Fibroblast of villous mesenchyme (primary cell): ENCODE results near the gene NT5M. TPM values are rescaled to one million over a fixed set of nuclear protein-coding genes. Genes with fewer than 3 reads are reported as not detected.

Experiments
- DNase-seq: peaks from one replicate; pipeline ENCODE4 v3.0.0-alpha.2; 2010; ENCODE audit warnings: low read depth
- H3K4me3 ChIP-seq: 2 replicates; pipeline ENCODE4 v1.5.1; 2011; ENCODE audit warnings: low read depth, mild to moderate bottlenecking, low read length
- CTCF ChIP-seq: IDR thresholded peaks from 2 replicates; pipeline ENCODE4 v1.5.1; 2012; ENCODE audit warnings: low read depth, mild to moderate bottlenecking, low read length; ENCODE audit not compliant: insufficient read depth
- total RNA-seq: library from RNA; depleted of rRNA; stranded (reverse); fragments of >200 nt; gene quantifications from 2 replicates; pipeline ENCODE4 v1.2.3, GENCODE V29; 2012

The NT5M gene
- total RNA-seq, 1 donor, result 1.3 TPM

- no peak overlapping the region for H3K4me3 ChIP-seq
- TF ChIP-seq CTCF, result no peak
- DNase-seq, result no peak
Measured at GRCh38 chr17:17360087-17360730, 57.0 kb downstream of the NT5M start.

- H3K4me3 ChIP-seq, result no peak overlapping the region
- DNase-seq, result no peak
- no peak for TF ChIP-seq CTCF
Measured at GRCh38 chr17:17361543-17361866, 58.3 kb downstream of the NT5M start.

- no peak for TF ChIP-seq CTCF
- no peak overlapping the region for H3K4me3 ChIP-seq
- DNase-seq, result peak; percentile 46
Measured at GRCh38 chr17:17361867-17362539, 58.8 kb downstream of the NT5M start.

- DNase-seq, result no peak
- no peak overlapping the region for H3K4me3 ChIP-seq
- no peak for TF ChIP-seq CTCF
Measured at GRCh38 chr17:17362540-17362930, 59.4 kb downstream of the NT5M start.

GRCh38 chr17:17363638-17364337 is 60.6 kb downstream of the NT5M start:
- TF ChIP-seq CTCF, result no peak
- no peak overlapping the region for H3K4me3 ChIP-seq
- no peak for DNase-seq

GRCh38 chr17:17364338-17364667 is 61.1 kb downstream of the NT5M start:
- TF ChIP-seq CTCF, result no peak
- no peak overlapping the region for H3K4me3 ChIP-seq

More at GRCh38 chr17:17364338-17364667, 61.1 kb downstream of the NT5M start:
- no peak for DNase-seq
